K562 (cell line): ENCODE measurements around the gene ADM2.

Experiments
- CHD2 ChIP-seq: IDR thresholded peaks from 2 replicates; pipeline ENCODE4 v1.6.1; 2011; ENCODE audit warnings: low read depth, low read length
- NR3C1 ChIP-seq: sonication (generic); formaldehyde crosslinking; IDR thresholded peaks from 2 replicates; pipeline ENCODE4 v1.8.1; 2022; ENCODE audit warnings: missing genetic modification reagents
- POLR2A ChIP-seq: fragments of 450-650 bp; conservative IDR thresholded peaks from 2 replicates; pipeline ENCODE4 v1.6.1; 2016
- POLR2AphosphoS5 ChIP-seq: IDR thresholded peaks from 2 replicates; pipeline ENCODE4 v1.6.1; 2011; ENCODE audit warnings: mild to moderate bottlenecking, low read depth, low read length, moderate library complexity; ENCODE audit not compliant: control insufficient read depth, insufficient read depth
- ZKSCAN1 ChIP-seq: fragments of 150-350 bp; IDR thresholded peaks from 2 replicates; pipeline ENCODE4 v1.6.1; 2016; ENCODE audit warnings: low read depth, low read length
- TF ChIP-seq, protein P1 (sequence below): IDR thresholded peaks from 3 replicates; pipeline ENCODE4 v1.6.1; 2011; ENCODE audit warnings: borderline replicate concordance, mild to moderate bottlenecking, moderate library complexity; ENCODE audit not compliant: insufficient read length; ENCODE audit errors: extremely low read depth
- TF ChIP-seq, protein P2 (sequence below), 3 experiments: IDR thresholded peaks in 2 of 3; conservative IDR thresholded peaks in 1 of 3; 2 replicates each; pipeline ENCODE4 v1.5.1; 2011 to 2012; ENCODE audit warnings: low read length in 3 of 3, mild to moderate bottlenecking in 3 of 3, control low read depth in 2 of 3, improper control_type of control experiment in 1 of 3, inconsistent platforms in 1 of 3, low read depth in 1 of 3, mixed read lengths in 1 of 3, moderate library complexity in 1 of 3; ENCODE audit not compliant: insufficient read depth in 2 of 3
- TF ChIP-seq, protein P3 (sequence below): fragments of 450-650 bp; IDR thresholded peaks from 2 replicates; pipeline ENCODE4 v1.6.1; 2016; ENCODE audit warnings: low read depth, mild to moderate bottlenecking, moderate library complexity

DNA sequence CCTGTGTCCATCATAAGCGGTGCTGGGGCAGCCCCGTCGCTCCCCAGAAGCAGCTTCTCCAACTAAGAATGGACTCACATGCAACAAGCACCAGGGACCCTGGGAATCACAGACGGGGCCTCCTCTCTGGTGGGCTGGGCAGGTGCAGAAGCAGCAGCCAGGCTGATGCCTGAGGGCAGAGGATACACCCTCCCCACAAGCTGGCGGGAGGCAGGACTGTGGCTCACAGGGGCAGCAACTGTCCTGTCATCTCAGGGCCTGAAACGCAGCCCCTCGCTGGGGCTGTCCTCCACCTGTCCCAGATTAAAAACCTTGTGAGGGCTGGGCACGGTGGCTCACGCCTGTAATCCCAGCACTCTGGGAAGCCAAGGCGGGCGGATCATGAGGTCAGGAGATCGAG is 3.4 kb upstream of the ADM2 start:
- TF ChIP-seq POLR2A: no peak
- TF ChIP-seq CHD2: no peak
- TF ChIP-seq, protein P1, sequence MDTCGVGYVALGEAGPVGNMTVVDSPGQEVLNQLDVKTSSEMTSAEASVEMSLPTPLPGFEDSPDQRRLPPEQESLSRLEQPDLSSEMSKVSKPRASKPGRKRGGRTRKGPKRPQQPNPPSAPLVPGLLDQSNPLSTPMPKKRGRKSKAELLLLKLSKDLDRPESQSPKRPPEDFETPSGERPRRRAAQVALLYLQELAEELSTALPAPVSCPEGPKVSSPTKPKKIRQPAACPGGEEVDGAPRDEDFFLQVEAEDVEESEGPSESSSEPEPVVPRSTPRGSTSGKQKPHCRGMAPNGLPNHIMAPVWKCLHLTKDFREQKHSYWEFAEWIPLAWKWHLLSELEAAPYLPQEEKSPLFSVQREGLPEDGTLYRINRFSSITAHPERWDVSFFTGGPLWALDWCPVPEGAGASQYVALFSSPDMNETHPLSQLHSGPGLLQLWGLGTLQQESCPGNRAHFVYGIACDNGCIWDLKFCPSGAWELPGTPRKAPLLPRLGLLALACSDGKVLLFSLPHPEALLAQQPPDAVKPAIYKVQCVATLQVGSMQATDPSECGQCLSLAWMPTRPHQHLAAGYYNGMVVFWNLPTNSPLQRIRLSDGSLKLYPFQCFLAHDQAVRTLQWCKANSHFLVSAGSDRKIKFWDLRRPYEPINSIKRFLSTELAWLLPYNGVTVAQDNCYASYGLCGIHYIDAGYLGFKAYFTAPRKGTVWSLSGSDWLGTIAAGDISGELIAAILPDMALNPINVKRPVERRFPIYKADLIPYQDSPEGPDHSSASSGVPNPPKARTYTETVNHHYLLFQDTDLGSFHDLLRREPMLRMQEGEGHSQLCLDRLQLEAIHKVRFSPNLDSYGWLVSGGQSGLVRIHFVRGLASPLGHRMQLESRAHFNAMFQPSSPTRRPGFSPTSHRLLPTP: no peak
- TF ChIP-seq, protein P2, sequence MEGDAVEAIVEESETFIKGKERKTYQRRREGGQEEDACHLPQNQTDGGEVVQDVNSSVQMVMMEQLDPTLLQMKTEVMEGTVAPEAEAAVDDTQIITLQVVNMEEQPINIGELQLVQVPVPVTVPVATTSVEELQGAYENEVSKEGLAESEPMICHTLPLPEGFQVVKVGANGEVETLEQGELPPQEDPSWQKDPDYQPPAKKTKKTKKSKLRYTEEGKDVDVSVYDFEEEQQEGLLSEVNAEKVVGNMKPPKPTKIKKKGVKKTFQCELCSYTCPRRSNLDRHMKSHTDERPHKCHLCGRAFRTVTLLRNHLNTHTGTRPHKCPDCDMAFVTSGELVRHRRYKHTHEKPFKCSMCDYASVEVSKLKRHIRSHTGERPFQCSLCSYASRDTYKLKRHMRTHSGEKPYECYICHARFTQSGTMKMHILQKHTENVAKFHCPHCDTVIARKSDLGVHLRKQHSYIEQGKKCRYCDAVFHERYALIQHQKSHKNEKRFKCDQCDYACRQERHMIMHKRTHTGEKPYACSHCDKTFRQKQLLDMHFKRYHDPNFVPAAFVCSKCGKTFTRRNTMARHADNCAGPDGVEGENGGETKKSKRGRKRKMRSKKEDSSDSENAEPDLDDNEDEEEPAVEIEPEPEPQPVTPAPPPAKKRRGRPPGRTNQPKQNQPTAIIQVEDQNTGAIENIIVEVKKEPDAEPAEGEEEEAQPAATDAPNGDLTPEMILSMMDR (IDR thresholded peaks at IDR 0.05 in 2 of 3, conservative IDR thresholded peaks at IDR 0.05 in 1 of 3; ENCODE audit: insufficient read depth in 2 of 3, low read depth in 1 of 3, low read length in 3 of 3): no peak
- TF ChIP-seq, protein P3, sequence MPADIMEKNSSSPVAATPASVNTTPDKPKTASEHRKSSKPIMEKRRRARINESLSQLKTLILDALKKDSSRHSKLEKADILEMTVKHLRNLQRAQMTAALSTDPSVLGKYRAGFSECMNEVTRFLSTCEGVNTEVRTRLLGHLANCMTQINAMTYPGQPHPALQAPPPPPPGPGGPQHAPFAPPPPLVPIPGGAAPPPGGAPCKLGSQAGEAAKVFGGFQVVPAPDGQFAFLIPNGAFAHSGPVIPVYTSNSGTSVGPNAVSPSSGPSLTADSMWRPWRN: no peak
- TF ChIP-seq ZKSCAN1: no peak
- no peak for TF ChIP-seq POLR2AphosphoS5
- no peak for TF ChIP-seq NR3C1
